HFFc6 (cell line): ENCODE measurements around the gene ELF5. TPM values are rescaled to one million over a fixed set of nuclear protein-coding genes. Genes with fewer than 3 reads are reported as not detected.

Experiments used
- DNase-seq: peaks from one replicate; pipeline ENCODE4 v3.0.0-alpha.2; 2018
- H3K27ac Mint-ChIP-seq: 2 replicates; pipeline ENCODE4 v1.8.0; 2020; ENCODE audit warnings: mild to moderate bottlenecking, mixed read lengths
- H3K27me3 Mint-ChIP-seq: 2 replicates; pipeline ENCODE4 v1.8.0; 2021; ENCODE audit warnings: mild to moderate bottlenecking, moderate library complexity, mixed read lengths; ENCODE audit not compliant: insufficient read depth
- H3K36me3 Mint-ChIP-seq: 2 replicates; pipeline ENCODE4 v1.8.0; 2021; ENCODE audit warnings: low read depth, mixed read lengths
- H3K4me1 Mint-ChIP-seq: 2 replicates; pipeline ENCODE4 v1.8.0; 2020; ENCODE audit warnings: low read depth, mixed read lengths
- H3K4me3 Mint-ChIP-seq: 2 replicates; pipeline ENCODE4 v1.8.0; 2020; ENCODE audit warnings: mild to moderate bottlenecking, moderate library complexity, mixed read lengths
- H3K9me3 Mint-ChIP-seq: 2 replicates; pipeline ENCODE4 v1.8.0; 2020; ENCODE audit warnings: mild to moderate bottlenecking, mixed read lengths
- CTCF ChIP-seq: fragments of 200-600 bp; sonication (generic); IDR thresholded peaks from 2 replicates; pipeline ENCODE4 v1.5.0; 2021; ENCODE audit warnings: antibody characterized with exemption, mild to moderate bottlenecking
- total RNA-seq, 6 experiments: library from RNA; stranded (reverse); fragmentation: NEBNext Ultra II Directional; extraction: Animal tissue kit (Norgen Biotek cat#: 25700); gene quantifications; 2 replicates in 1 of 6; 3 replicates in 5 of 6; pipeline ENCODE4 v1.2.3, GENCODE V29; 2021

Gene ELF5
- total RNA-seq, 6 experiments from 2014 or later: not detected

DNA sequence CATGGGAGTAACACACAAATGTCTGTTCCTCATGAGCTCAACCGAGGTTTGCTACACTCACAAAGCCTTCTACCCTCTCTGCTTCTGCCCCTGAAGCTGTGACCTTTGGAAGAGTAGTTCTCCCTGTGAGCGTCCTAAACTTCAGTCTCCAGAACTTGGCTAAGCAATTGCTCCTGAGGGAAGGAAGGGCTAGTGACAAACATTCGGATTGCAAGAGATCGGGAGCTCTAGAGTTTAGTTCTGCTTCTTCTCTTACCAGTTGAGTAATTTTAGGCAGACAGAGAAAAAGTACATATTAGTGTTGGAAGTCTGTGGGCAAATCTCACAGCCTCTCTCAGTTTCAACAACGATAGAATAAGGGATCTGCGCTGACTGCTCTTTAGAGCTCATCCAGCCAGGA lies 27.3 kb upstream of the ELF5 start:
- no peak for DNase-seq
- peaks cover 47% of the 10 kb centered on the region for H3K27me3 Mint-ChIP-seq
- TF ChIP-seq CTCF: no peak
- H3K36me3 Mint-ChIP-seq: no peaks in the 10 kb centered on the region
- H3K9me3 Mint-ChIP-seq: no peaks in the 10 kb centered on the region
- no peak overlapping the region for H3K27ac Mint-ChIP-seq
- no peaks in the 10 kb centered on the region for H3K4me1 Mint-ChIP-seq
- H3K4me3 Mint-ChIP-seq: no peak overlapping the region

GRCh38 chr11:34537636-34538035 lies 24.0 kb upstream of the ELF5 start:
- Mint-ChIP-seq H3K4me1 (no peaks in the 10 kb centered on the region), H3K36me3 (peaks cover 5% of the 10 kb centered on the region; the same call in 1 of the 2 replicates), H3K4me3 (no peak overlapping the region), H3K27ac (no peak overlapping the region), H3K27me3 (peaks cover 42% of the 10 kb centered on the region), H3K9me3 (peaks cover 12% of the 10 kb centered on the region; the same call in 1 of the 2 replicates)
- TF ChIP-seq CTCF: no peak
- no peak for DNase-seq

DNA sequence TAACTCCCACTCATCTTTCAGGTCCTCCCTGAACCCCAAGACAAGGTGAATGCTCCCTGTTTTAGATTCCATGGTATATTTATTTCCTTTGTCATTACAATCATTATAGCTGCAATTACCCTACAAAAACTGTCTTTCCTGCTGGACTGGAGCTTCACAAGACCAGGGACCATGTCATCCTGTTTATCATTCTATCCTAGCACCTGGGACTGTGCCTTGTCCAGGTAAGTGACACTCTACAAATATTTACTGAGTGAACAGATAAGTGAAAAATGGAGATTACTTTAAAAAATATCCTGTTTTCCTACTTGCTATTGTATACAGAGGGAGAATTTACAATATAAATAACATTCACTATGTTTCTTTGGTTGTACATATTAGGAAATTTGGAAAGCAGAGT lies 22.5 kb upstream of the ELF5 start:
- Mint-ChIP-seq H3K4me3 (no peak overlapping the region), H3K9me3 (peaks cover 12% of the 10 kb centered on the region; the same call in 1 of the 2 replicates), H3K27ac (no peak overlapping the region), H3K4me1 (no peaks in the 10 kb centered on the region), H3K36me3 (peaks cover 5% of the 10 kb centered on the region; the same call in 1 of the 2 replicates), H3K27me3 (peaks cover 44% of the 10 kb centered on the region)
- no peak for DNase-seq
- TF ChIP-seq CTCF: no peak

- no peaks in the 10 kb centered on the region for H3K4me1 Mint-ChIP-seq
- peaks cover 38% of the 10 kb centered on the region for H3K27me3 Mint-ChIP-seq
- no peak overlapping the region for H3K27ac Mint-ChIP-seq
- no peak overlapping the region for H3K4me3 Mint-ChIP-seq
- TF ChIP-seq CTCF: no peak
- H3K36me3 Mint-ChIP-seq: peaks cover 5% of the 10 kb centered on the region; the same call in 1 of the 2 replicates
- peaks cover 12% of the 10 kb centered on the region; the same call in 1 of the 2 replicates for H3K9me3 Mint-ChIP-seq
- no peak for DNase-seq
These were observed 21.2 kb upstream of the ELF5 start for GRCh38 chr11:34534826-34535225.

DNA sequence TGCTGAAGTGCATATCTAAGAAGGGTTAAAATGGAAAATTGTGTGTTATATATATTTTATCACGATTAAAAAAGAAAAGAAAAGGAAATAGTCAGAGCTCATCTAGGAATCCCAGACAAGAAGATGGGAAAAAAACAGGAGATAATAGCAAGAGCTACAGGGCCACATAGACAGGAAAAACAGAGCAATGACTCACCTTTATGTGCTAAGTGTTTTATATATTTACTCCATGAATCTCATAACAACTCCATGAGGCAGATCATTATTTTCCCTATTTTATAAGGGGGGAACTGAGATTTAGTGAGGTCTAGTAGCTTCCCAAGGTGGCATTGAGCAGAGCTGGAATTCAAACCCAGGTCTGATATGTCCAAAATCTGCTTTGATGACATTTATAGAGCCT lies 18.1 kb upstream of the ELF5 start:
- Mint-ChIP-seq H3K4me3 (no peak overlapping the region), H3K27me3 (peaks cover 29% of the 10 kb centered on the region), H3K9me3 (peaks cover 12% of the 10 kb centered on the region; the same call in 1 of the 2 replicates), H3K27ac (no peak overlapping the region), H3K4me1 (no peaks in the 10 kb centered on the region), H3K36me3 (peaks cover 5% of the 10 kb centered on the region; the same call in 1 of the 2 replicates)
- TF ChIP-seq CTCF: no peak
- DNase-seq: no peak
